Fibroblast of lung (primary cell): ENCODE measurements around the gene MYO1E. TPM values are rescaled to one million over a fixed set of nuclear protein-coding genes. Genes with fewer than 3 reads are reported as not detected.

ENCODE experiments used
- DNase-seq, 2 donors: peaks; one replicate each; pipeline versions ENCODE4 v3.0.0 to v3.0.0-alpha.2; 2010; ENCODE audit warnings: low read depth in 2 of 2
- H2AFZ ChIP-seq: 2 replicates; pipeline ENCODE4 v1.5.1; 2012; ENCODE audit warnings: low read length, control low read depth, inconsistent platforms
- H3K27ac ChIP-seq: 2 replicates; pipeline ENCODE4 v1.5.1; 2011; ENCODE audit warnings: low read length, control low read depth; ENCODE audit not compliant: insufficient read depth
- H3K27me3 ChIP-seq: 2 replicates; pipeline ENCODE4 v1.5.1; 2011; ENCODE audit warnings: mild to moderate bottlenecking, low read length; ENCODE audit not compliant: control insufficient read depth, insufficient read depth
- H3K36me3 ChIP-seq: 2 replicates; pipeline ENCODE4 v1.5.1; 2011; ENCODE audit warnings: low read length; ENCODE audit not compliant: control insufficient read depth, insufficient read depth
- H3K4me1 ChIP-seq: 2 replicates; pipeline ENCODE4 v1.5.1; 2011; ENCODE audit warnings: low read length; ENCODE audit not compliant: control insufficient read depth, insufficient read depth; ENCODE audit errors: extremely low read depth
- H3K4me2 ChIP-seq: 2 replicates; pipeline ENCODE4 v1.5.1; 2011; ENCODE audit warnings: low read length, control low read depth; ENCODE audit not compliant: insufficient read depth; ENCODE audit errors: extremely low read depth
- H3K4me3 ChIP-seq, 4 experiments: fragments of 200-600 bp in 1 of 4; sonication (generic) in 1 of 4; replicated peaks in 1 of 4; 2 replicates each; pipeline ENCODE4 v1.5.1; 2011 to 2016; ENCODE audit warnings: low read length in 4 of 4, low read depth in 3 of 4, mild to moderate bottlenecking in 3 of 4, control low read depth in 2 of 4, inconsistent platforms in 1 of 4, mixed read lengths in 1 of 4; ENCODE audit not compliant: insufficient read depth in 1 of 4; ENCODE audit errors: control extremely low read depth in 1 of 4
- H3K79me2 ChIP-seq: 2 replicates; pipeline ENCODE4 v1.5.1; 2012; ENCODE audit warnings: mild to moderate bottlenecking, low read length, inconsistent platforms; ENCODE audit not compliant: control insufficient read depth, insufficient read depth
- H3K9ac ChIP-seq: 2 replicates; pipeline ENCODE4 v1.5.1; 2011; ENCODE audit warnings: mild to moderate bottlenecking, low read length, control low read depth; ENCODE audit not compliant: insufficient read depth
- H3K9me3 ChIP-seq: 2 replicates; pipeline ENCODE4 v1.5.1; 2012; ENCODE audit warnings: low read depth, low read length; ENCODE audit not compliant: control insufficient read depth, insufficient read depth
- H4K20me1 ChIP-seq: 2 replicates; pipeline ENCODE4 v1.5.1; 2011; ENCODE audit warnings: low read length; ENCODE audit not compliant: control insufficient read depth, insufficient read depth; ENCODE audit errors: extremely low read depth
- EZH2 ChIP-seq: IDR thresholded peaks from 2 replicates; pipeline ENCODE4 v1.5.1; 2012; ENCODE audit warnings: low read length, control low read depth, mild to moderate bottlenecking; ENCODE audit errors: missing control alignments
- polyA plus RNA-seq, 2 donors: library from polyadenylated mRNA; depleted of rRNA in 1 of 2; stranded (reverse) in 1 of 2; unstranded in 1 of 2; fragments of >200 nt; gene quantifications; 2 replicates each; pipeline ENCODE4 v1.2.1, GENCODE V29; 2011 to 2012; ENCODE audit warnings: missing spikeins in 1 of 2
- total RNA-seq: library from RNA; depleted of rRNA; stranded (reverse); fragments of >200 nt; gene quantifications from 2 replicates; pipeline ENCODE4 v1.2.1, GENCODE V29; 2014
- TF ChIP-seq, protein P1 (sequence below), 2 donors: IDR thresholded peaks in 1 of 2; conservative IDR thresholded peaks in 1 of 2; 1 replicate in 1 of 2; 2 replicates in 1 of 2; pipeline ENCODE4 v1.5.1; 2011 to 2012; ENCODE audit warnings: low read length in 2 of 2, control low read depth in 1 of 2, inconsistent platforms in 1 of 2, low read depth in 1 of 2, mild to moderate bottlenecking in 1 of 2

MYO1E gene
- total and polyA plus RNA-seq, 2 donors (not counting 1 experiment from before 2014, with no cell fraction given), result 27.6 to 84.0 TPM

DNA sequence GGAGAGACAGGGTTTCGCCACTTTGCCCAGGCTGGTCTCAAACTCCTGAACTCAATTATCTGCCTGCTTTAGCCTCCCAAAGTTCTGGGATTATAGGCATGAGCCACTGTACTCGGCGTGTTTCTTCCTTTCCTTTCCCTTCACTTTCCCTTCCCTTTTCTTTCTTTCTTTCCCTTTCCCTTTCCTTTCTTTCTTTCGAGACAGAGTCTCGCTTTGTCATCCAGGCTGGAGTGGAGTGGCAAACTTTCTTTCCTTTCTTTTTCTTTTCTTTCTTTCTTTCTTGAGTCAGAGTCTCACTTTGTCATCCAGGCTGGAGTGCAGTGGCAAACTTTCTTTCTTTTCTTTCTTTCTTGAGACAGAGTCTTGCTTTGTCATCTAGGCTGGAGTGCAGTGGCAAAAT lies 183.4 kb downstream of the MYO1E start:
- H3K27ac ChIP-seq, result no peak overlapping the region
- peaks cover 3% of the 10 kb centered on the region for H3K36me3 ChIP-seq
- no peaks in the 10 kb centered on the region for H3K79me2 ChIP-seq
- H2AFZ ChIP-seq, result no peak overlapping the region
- H3K4me1 ChIP-seq, result peaks cover 9% of the 10 kb centered on the region
- no peak for DNase-seq
- no peak overlapping the region for H3K4me3 ChIP-seq
- no peaks in the 10 kb centered on the region for H3K9me3 ChIP-seq
- H4K20me1 ChIP-seq, result peaks cover 3% of the 10 kb centered on the region
- no peak overlapping the region for H3K4me2 ChIP-seq
- TF ChIP-seq EZH2, result no peak
- TF ChIP-seq, protein P1, sequence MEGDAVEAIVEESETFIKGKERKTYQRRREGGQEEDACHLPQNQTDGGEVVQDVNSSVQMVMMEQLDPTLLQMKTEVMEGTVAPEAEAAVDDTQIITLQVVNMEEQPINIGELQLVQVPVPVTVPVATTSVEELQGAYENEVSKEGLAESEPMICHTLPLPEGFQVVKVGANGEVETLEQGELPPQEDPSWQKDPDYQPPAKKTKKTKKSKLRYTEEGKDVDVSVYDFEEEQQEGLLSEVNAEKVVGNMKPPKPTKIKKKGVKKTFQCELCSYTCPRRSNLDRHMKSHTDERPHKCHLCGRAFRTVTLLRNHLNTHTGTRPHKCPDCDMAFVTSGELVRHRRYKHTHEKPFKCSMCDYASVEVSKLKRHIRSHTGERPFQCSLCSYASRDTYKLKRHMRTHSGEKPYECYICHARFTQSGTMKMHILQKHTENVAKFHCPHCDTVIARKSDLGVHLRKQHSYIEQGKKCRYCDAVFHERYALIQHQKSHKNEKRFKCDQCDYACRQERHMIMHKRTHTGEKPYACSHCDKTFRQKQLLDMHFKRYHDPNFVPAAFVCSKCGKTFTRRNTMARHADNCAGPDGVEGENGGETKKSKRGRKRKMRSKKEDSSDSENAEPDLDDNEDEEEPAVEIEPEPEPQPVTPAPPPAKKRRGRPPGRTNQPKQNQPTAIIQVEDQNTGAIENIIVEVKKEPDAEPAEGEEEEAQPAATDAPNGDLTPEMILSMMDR (conservative IDR thresholded peaks at IDR 0.05 in 1 of 2, IDR thresholded peaks at IDR 0.05 in 1 of 2; ENCODE audit: low read depth in 1 of 2, low read length in 2 of 2), result no peak
- H3K9ac ChIP-seq, result no peak overlapping the region
- H3K27me3 ChIP-seq, result no peaks in the 10 kb centered on the region

DNA sequence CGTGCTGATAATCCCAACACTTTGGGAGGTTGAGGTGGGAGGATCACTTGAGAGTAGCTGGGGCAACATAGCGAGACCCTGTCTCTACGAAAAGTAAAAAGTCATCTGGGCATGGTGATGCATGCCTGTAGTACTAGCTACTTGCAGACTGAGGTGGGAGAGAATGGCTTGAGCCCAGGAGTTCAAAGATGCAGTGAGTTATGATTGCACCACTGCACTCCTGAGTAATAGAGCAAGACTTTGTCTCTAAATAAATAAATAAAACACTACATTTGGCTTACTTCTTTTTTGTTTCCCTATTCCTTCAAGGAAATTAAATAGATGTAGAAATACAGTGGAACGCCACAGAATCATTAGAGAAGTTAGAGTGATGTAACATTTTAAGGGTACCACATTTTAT lies 186.2 kb downstream of the MYO1E start:
- Histone ChIP-seq H4K20me1 (peaks cover under 1% of the 10 kb centered on the region), H2AFZ (no peak overlapping the region), H3K4me1 (no peaks in the 10 kb centered on the region), H3K9ac (no peak overlapping the region), H3K27me3 (no peaks in the 10 kb centered on the region), H3K4me2 (no peak overlapping the region), H3K36me3 (peaks cover 3% of the 10 kb centered on the region), H3K27ac (no peak overlapping the region), H3K9me3 (no peaks in the 10 kb centered on the region), H3K4me3 (no peak overlapping the region), H3K79me2 (no peaks in the 10 kb centered on the region)
- peak; percentile 66 to 77 for DNase-seq
- TF ChIP-seq, protein P1 (conservative IDR thresholded peaks at IDR 0.05 in 1 of 2, IDR thresholded peaks at IDR 0.05 in 1 of 2; ENCODE audit: low read depth in 1 of 2, low read length in 2 of 2), result no peak
- no peak for TF ChIP-seq EZH2

DNA sequence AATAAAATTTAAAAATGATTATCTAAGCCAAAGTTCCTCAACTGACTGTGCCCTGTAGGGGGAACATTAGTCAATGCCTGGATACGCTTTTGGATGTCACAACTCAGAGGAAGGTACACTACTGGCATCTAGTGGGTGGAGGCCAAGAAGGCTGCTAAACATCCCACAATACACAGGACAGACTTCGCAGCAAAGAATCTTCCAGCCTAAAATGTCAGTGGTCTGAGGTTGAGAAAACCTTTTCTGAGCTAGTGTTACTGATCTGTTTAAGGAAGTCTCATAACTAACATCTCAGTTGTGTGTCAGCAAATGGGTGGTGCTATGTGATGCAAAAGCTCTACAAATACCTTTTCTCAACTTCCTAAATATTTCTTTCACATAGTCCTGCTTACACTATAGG lies 186.9 kb downstream of the MYO1E start:
- Histone ChIP-seq H3K4me2 (no peak overlapping the region), H4K20me1 (no peaks in the 10 kb centered on the region), H2AFZ (no peak overlapping the region), H3K36me3 (peaks cover 3% of the 10 kb centered on the region), H3K27me3 (no peaks in the 10 kb centered on the region), H3K4me1 (no peaks in the 10 kb centered on the region), H3K4me3 (no peak overlapping the region), H3K27ac (no peak overlapping the region), H3K9me3 (no peaks in the 10 kb centered on the region), H3K79me2 (no peaks in the 10 kb centered on the region), H3K9ac (no peak overlapping the region)
- no peak for DNase-seq
- TF ChIP-seq, protein P1 (conservative IDR thresholded peaks at IDR 0.05 in 1 of 2, IDR thresholded peaks at IDR 0.05 in 1 of 2; ENCODE audit: low read depth in 1 of 2, low read length in 2 of 2), result peak in 1 of 2 donors; percentile 2
- TF ChIP-seq EZH2, result no peak
